GM21360 (cell line): Measurements from ENCODE around the gene EFHC1.

Source experiments
- ATAC-seq: cut with Tn5 transposase; IDR thresholded peaks from one replicate; pipeline ENCODE4 v1.9.1; 2021; ENCODE audit warnings: mild to moderate bottlenecking, moderate library complexity; ENCODE audit not compliant: unreplicated experiment

EFHC1 gene

GRCh38 chr6:52551483-52552277 lies 131.5 kb downstream of the EFHC1 start:
- ATAC-seq, result no peak

DNA sequence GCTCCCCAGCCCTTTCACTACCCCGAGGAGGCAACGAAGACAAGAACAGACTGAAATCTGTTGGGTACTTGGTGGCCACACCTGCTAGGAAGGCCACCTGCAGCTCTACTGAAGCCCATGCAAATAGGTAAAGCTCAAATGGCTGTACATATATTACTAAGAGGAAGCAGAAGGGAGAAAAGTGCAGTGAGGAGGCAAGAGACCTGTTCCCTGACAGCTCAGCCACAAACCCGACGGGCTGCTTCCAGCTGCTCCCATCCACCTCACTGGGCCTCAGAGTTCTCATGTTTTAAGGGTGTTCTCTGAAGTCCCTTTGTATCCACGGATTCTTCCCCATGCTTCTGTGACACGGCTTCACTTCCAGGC lies 132.1 kb downstream of the EFHC1 start:
- ATAC-seq, result peak; percentile 89

- no peak for ATAC-seq
These were observed 133.0 kb downstream of the EFHC1 start for GRCh38 chr6:52553158-52553557.

GRCh38 chr6:52553719-52554118 lies 133.6 kb downstream of the EFHC1 start:
- no peak for ATAC-seq

DNA sequence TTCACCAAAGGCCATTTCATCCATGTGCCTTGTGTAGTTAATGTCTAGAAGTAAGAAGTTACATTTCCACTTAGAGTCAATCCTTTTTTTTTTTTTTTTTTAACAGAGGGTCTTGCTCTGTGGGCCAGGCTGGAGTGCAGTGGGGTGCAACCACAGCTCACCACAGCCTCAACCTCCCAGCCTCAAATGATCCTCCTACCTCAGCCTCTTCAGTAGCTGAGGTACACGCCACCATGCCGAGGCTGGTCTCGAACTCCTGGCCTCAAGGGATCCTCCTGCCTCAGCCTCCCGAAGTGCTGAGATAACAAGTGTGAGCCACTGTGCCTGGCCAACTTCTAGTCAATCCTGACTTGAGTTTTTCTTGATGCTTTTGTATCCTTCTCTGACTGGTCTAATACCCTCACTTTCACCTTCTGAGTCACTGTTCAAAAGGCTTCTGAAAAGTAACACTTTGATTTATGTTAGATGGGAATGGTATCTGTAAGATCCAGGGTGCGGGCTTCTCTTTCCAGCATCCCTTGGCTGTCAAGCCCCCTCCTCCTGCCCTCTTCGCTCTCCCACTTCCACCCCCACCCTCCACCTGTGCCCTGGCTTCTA lies 134.6 kb downstream of the EFHC1 start:
- no peak for ATAC-seq

DNA sequence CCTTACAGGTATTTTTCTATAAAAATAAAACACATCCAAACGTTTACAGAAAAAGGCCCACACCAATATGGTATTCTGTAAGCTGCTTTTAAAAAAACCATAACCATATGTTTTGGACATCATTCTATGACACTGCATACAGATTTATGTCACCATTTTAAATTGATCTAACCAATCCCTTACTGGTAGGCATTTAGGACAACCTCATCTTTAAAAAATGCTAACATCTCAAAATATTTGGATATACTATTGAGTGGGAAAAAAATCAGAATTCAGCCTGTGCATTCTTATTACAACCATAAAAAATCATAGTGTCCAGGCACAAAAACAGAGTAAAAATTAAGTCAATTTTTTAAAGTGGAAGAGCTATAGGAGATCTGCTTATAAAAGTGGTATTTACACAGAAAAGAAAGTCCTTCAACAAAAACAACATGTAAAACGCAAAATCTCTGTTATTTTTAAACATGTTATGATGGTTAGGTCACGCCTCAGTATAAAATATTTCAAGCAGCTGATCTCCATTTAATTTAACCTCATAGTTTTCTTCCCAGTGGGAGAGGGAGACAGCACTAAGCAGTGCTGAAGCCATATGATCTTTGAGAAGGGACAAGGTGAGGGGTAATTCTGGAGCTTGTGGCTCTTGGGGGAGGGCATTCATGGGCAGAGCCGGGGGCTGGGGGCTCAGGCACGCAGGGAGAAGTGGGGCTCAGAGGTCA lies 135.5 kb downstream of the EFHC1 start:
- ATAC-seq, result no peak

- ATAC-seq, result no peak
These were observed 137.5 kb downstream of the EFHC1 start for GRCh38 chr6:52557389-52558265.

DNA sequence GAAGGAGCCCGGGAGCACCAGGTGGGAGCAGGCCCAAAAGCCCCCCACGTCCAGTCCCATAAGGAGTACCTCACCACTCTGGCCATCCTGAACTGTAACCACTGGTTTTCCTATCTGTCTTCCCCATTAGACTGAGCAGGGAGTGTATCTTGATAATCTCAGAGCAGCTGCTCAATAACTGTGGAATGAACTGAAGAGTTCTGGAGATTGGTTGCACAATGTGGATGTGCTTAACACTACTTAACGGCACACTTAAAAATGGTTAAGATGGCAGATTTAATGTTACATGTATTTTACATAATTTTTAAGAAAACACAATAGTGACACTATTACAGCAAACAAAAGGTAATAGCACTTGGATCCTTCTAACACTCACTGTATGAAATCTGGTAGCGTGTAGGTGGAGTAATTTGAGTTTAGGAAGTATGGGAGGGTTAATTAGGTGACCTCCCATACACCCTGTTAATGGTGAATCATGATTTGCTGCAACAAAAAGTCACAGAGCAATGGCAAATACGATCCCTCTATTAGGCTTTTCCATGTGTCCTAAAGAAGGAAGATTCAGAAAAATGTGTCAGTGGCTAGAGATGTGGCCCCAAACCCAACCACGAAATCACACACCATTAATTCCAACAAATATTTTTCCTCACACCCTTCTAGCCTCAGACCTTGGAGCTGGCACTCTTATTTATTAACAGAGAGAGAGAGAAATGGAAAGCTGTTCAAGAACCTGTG lies 138.3 kb downstream of the EFHC1 start:
- ATAC-seq, result no peak

DNA sequence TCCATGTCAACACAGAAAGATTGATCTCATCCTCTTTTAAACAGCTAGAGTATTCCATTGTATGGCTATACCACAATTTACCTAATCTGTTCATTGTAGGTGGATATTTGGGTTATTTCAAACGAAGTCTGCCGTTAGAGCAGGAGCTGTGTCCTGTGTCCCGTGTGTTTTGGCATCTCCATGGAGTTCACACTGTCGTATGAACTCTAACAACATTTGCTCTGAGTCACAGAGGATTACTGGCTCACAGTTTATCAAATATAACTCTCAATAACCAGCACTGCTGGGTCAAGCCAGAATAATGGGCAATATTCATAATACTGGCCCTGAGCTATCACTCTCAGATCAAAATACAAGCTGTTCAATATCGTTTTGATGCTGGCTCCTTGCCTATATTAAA lies 140.3 kb downstream of the EFHC1 start:
- no peak for ATAC-seq

DNA sequence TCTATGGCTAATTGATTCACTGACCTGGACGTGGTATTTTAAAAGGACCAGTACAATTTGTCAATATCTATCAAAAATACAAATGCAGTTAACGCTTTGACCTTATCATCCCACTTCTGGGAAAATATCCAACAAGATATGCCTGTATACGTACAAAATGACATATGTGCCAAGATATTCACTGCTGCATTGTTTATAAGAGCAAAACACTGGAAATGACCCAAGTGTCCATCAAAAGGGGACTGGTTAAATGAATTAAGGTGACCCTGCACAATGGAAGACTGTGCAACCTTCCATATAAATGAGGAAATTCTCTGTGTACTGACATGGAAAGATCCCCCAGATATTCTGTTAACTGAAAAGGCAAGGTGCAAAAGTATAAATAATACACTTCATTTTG lies 142.8 kb downstream of the EFHC1 start:
- ATAC-seq, result no peak

DNA sequence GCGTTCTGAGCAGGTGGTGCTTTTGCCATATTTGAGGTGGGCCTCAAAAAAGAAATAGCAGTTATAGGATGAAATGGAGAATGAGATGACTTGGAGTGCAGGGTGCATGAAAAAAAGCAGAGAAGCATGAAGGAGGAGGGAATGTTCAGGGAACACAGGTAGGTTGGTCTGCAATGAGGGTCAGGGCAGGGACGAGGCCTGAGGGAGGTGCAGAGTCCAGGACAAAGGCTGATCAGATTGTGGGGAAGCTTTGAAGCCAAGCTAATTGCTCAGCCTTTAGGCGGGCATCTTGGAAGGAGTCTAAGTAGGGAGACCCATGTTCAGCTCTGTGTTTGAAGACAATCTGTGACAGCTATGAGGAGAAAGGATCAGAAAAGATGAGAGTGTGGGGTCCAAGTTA lies 144.7 kb downstream of the EFHC1 start:
- no peak for ATAC-seq

DNA sequence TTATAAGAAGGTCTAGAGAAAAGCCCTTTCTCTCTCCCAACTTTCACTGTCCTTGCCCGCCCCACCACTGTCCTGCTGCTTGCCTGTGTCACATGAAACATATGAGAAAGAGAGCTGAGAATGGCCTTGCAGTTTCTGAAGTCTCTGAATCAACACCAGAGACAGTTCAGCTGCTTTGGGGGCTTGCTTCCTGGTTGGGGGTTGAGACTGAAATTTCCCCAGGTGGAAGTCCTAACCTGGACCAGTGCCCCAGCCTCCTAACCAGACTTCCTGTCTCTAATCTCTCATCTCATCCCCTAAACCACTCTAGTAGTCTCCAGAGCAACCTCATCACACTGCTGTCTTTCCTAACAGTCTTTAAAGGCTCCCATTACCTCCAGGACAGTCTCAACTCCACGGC lies 146.1 kb downstream of the EFHC1 start:
- ATAC-seq, result peak; percentile 54

DNA sequence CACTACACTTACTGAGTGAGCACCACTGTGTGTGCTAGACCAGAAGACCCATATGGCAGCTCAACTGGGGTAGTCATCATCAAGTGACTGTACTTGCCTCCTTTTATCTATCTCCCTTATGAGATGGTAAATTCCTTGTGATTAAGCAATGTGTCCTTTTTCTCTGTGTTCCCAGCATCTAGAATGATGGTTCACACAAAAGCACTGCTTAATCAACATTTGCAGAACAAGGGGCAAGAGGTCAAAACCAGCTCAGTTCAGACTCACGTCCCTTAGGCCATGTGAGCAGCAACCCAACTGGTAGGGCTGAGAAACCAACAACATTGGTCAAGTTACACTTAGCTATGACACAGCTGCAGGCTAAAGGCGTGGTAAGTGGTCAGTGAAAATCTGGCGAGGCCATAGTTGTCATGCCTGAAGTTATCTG lies 146.7 kb downstream of the EFHC1 start:
- ATAC-seq, result no peak

GRCh38 chr6:52568320-52568719 lies 148.2 kb downstream of the EFHC1 start:
- ATAC-seq, result no peak

DNA sequence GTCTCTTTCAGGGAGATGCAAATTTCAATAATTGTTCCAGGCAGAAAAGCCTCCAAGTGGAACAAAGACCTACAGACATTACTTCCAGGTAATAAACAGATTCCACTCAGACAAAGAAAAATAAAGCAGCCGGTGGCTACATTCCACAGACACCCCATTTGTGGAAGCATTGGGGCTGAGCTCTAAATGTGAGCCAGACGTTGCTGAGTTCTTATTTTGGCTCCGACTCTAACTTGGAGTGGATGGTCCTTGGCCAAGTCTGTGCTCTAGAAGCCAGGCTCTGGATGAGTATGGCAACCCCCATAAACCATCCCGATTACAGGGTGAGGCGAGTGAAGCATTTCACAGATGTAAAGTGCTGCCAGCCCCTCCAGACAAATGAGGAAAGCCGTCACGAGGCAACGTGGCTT lies 150.2 kb downstream of the EFHC1 start:
- no peak for ATAC-seq

DNA sequence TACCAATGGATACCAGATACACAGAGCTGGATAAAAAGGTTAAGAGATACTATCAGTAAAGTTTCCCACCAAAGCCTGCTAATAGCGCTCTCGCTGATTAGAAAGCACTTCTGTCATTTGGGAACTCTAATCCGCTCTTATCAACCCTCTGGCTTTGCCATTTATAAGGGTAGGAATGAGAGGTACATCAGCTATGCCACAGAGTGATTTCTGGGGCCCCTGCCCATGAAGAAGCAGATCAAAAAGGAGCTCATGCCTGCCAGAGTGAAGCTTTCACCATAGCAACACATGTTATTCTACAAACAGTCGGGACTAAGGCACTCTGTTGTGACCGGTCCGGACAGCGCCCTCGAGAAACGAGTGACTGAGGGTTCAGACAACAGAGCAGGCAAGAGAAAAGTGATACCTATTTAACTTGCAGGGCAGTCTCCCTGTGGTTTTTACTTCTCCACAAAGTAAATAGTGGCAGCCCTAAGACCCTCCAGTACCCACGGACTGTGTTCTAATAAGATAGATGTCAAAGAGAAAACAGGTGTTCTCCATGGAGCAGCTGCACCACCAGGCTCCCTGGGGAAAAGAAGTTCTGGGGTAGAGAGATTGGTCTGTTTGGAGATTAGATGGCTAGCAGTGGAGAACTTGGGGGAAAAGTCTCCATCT lies 151.1 kb downstream of the EFHC1 start:
- no peak for ATAC-seq

DNA sequence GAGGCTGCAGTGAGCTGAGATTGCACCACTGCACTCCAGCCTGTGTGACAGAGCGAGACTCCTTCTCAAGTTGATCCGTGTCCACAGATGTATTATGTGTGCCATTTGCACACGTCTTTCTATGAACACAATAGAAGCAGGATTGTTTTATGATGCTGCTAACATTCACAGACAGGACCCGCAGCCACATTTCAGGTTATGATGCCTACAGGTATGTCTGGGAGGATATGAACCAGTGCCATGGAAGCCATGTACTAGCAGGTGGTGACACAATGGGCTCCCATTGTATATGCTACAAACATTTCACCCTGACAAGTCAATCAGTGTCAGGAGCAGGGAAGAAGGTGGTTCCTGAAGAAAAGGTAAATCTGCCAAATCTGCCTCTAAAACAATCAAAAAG lies 152.4 kb downstream of the EFHC1 start:
- no peak for ATAC-seq

DNA sequence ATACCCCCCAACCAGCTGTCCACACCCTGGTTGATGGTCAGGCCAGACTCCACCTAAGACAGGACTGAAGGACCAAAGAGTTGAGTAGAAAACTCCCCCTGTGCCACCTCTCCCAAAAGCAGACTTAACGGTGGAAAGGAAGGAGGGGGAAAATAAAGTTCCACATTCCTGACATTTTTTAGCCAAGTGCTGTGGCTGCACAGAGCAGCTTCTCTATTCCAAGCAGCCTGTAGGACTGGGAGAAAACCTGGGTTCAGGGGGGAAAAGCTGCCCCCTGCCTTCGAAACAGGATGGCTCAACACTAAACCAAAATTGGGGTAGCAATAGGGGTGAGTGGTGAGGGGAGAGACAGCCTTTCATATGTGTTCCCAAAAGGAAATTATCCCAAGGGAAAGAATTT lies 153.2 kb downstream of the EFHC1 start:
- ATAC-seq, result no peak
